SK-N-SH treated with all-trans-retinoic acid at 6 μM for 48 hours (cell line): Measurements from ENCODE around the gene RPLP1.
A peak's percentile ranks its signal among the peaks of the same experiment; 100 is the strongest.

Experiments used
- ATAC-seq: fragments of 200-7000 bp; cut with Tn5 transposase; 3 replicates; pipeline ENCODE4 v1.9.1; 2020; ENCODE audit warnings: mild to moderate bottlenecking, moderate library complexity
- ARNTL ChIP-seq: fragments of 450-650 bp; formaldehyde crosslinking; IDR thresholded peaks from 2 replicates; pipeline ENCODE4 v1.5.0; 2020; ENCODE audit warnings: low read depth, mild to moderate bottlenecking, moderate library complexity, borderline replicate concordance
- BACH2 ChIP-seq: fragments of 250-450 bp; sonication (Bioruptor Pico); IDR thresholded peaks from 2 replicates; pipeline ENCODE4 v1.9.0; 2021; ENCODE audit warnings: mild to moderate bottlenecking, borderline replicate concordance
- CREB5 ChIP-seq: fragments of 250-450 bp; sonication (Bioruptor Pico); IDR thresholded peaks from 2 replicates; pipeline ENCODE4 v1.5.1; 2020; ENCODE audit warnings: low read depth, mild to moderate bottlenecking, moderate library complexity
- CSDC2 ChIP-seq: fragments of 250-450 bp; sonication (Bioruptor Pico); IDR thresholded peaks from 2 replicates; pipeline ENCODE4 v1.5.0; 2020; ENCODE audit warnings: mild to moderate bottlenecking, moderate library complexity
- CSRNP3 ChIP-seq: fragments of 250-450 bp; sonication (Bioruptor Pico); IDR thresholded peaks from 2 replicates; pipeline ENCODE4 v1.5.1; 2021; ENCODE audit warnings: mild to moderate bottlenecking, moderate library complexity
- GLIS3 ChIP-seq: fragments of 250-450 bp; sonication (Bioruptor Pico); IDR thresholded peaks from 2 replicates; pipeline ENCODE4 v1.5.0; 2020; ENCODE audit warnings: mild to moderate bottlenecking, moderate library complexity
- ISL1 ChIP-seq: fragments of 250-450 bp; sonication (Bioruptor Pico); IDR thresholded peaks from 2 replicates; pipeline ENCODE4 v2.1.2; 2022; ENCODE audit warnings: mild to moderate bottlenecking, moderate library complexity
- PATZ1 ChIP-seq: fragments of 250-450 bp; sonication (Bioruptor Pico); IDR thresholded peaks from 2 replicates; pipeline ENCODE4 v1.8.0; 2020; ENCODE audit warnings: mild to moderate bottlenecking, moderate library complexity, borderline replicate concordance
- PPARA ChIP-seq: fragments of 250-450 bp; sonication (Bioruptor Pico); IDR thresholded peaks from 2 replicates; pipeline ENCODE4 v1.5.0; 2020; ENCODE audit warnings: mild to moderate bottlenecking, borderline replicate concordance
- RARB ChIP-seq: fragments of 250-450 bp; sonication (Bioruptor Pico); IDR thresholded peaks from 2 replicates; pipeline ENCODE4 v1.8.0; 2021; ENCODE audit warnings: mild to moderate bottlenecking, moderate library complexity
- TCF4 ChIP-seq: fragments of 250-450 bp; sonication (Bioruptor Pico); IDR thresholded peaks from 2 replicates; pipeline ENCODE4 v1.8.0; 2021; ENCODE audit warnings: mild to moderate bottlenecking, moderate library complexity, borderline replicate concordance
- ZC3H10 ChIP-seq: fragments of 250-450 bp; sonication (Bioruptor Pico); IDR thresholded peaks from 2 replicates; pipeline ENCODE4 v1.5.1; 2021; ENCODE audit warnings: mild to moderate bottlenecking, moderate library complexity
- ZFP3 ChIP-seq: fragments of 250-450 bp; sonication (Bioruptor Pico); IDR thresholded peaks from 2 replicates; pipeline ENCODE4 v1.5.0; 2020; ENCODE audit warnings: mild to moderate bottlenecking, moderate library complexity
- ZFP30 ChIP-seq: fragments of 450-650 bp; formaldehyde crosslinking; IDR thresholded peaks from 2 replicates; pipeline ENCODE4 v1.5.0; 2022; ENCODE audit warnings: mild to moderate bottlenecking, moderate library complexity
- ZNF70 ChIP-seq: fragments of 450-650 bp; formaldehyde crosslinking; IDR thresholded peaks from 2 replicates; pipeline ENCODE4 v1.5.0; 2020; ENCODE audit warnings: mild to moderate bottlenecking, moderate library complexity
- ZNF8 ChIP-seq: fragments of 450-650 bp; formaldehyde crosslinking; IDR thresholded peaks from 2 replicates; pipeline ENCODE4 v1.5.0; 2020; ENCODE audit warnings: mild to moderate bottlenecking, moderate library complexity

RPLP1 gene

GRCh38 chr15:69414701-69415167, 37.9 kb upstream of the RPLP1 start:
- no peak for TF ChIP-seq CSRNP3 (CRISPR knock-in tag)
- TF ChIP-seq ZNF70 = no peak
- TF ChIP-seq PPARA (CRISPR knock-in tag) = no peak
- no peak for TF ChIP-seq ZFP3
- no peak for TF ChIP-seq ZNF8
- TF ChIP-seq BACH2 (CRISPR knock-in tag) = no peak
- no peak for TF ChIP-seq GLIS3 (CRISPR knock-in tag)
- no peak for TF ChIP-seq ZFP30 (CRISPR knock-in tag)
- TF ChIP-seq PATZ1 (CRISPR knock-in tag) = no peak
- TF ChIP-seq RARB (CRISPR knock-in tag) = no peak
- peak; percentile 88 for ATAC-seq

GRCh38 chr15:69415381-69415780, 37.2 kb upstream of the RPLP1 start:
- TF ChIP-seq CSDC2 (CRISPR knock-in tag) = 0 out of 2 replicates have a peak, but pooled peaks have one; percentile 32
- no peak for TF ChIP-seq TCF4 (CRISPR knock-in tag)
- TF ChIP-seq CSRNP3 (CRISPR knock-in tag) = no peak
- no peak for ATAC-seq

- no peak for TF ChIP-seq ARNTL (CRISPR knock-in tag)
- no peak for ATAC-seq
Measured at GRCh38 chr15:69417581-69417980, 35.0 kb upstream of the RPLP1 start.

- TF ChIP-seq ZFP3 (no peak), RARB (CRISPR knock-in tag) (no peak), ZNF8 (no peak), ZNF70 (no peak), CSRNP3 (CRISPR knock-in tag) (no peak), TCF4 (CRISPR knock-in tag) (no peak)
- ATAC-seq = no peak
Measured at GRCh38 chr15:69421498-69421897, 31.1 kb upstream of the RPLP1 start.

GRCh38 chr15:69422336-69422895, 30.2 kb upstream of the RPLP1 start:
- no peak for ATAC-seq
- TF ChIP-seq CREB5 (CRISPR knock-in tag) (no peak), CSRNP3 (CRISPR knock-in tag) (no peak), ZNF70 (no peak), ISL1 (CRISPR knock-in tag) (no peak), PPARA (CRISPR knock-in tag) (no peak), ZFP3 (no peak), ZC3H10 (CRISPR knock-in tag) (no peak), ZNF8 (no peak), GLIS3 (CRISPR knock-in tag) (no peak)
